HG03469 (cell line): ENCODE data around the gene SORCS1.

Experiments
- ATAC-seq: cut with Tn5 transposase; IDR thresholded peaks from one replicate; pipeline ENCODE4 v1.9.1; 2021; ENCODE audit warnings: mild to moderate bottlenecking, moderate library complexity, moderate number of reproducible peaks; ENCODE audit not compliant: unreplicated experiment

Gene SORCS1

GRCh38 chr10:106765241-106765754 lies 399.2 kb downstream of the SORCS1 start:
- ATAC-seq = no peak

- ATAC-seq = no peak
These were observed 400.1 kb downstream of the SORCS1 start for GRCh38 chr10:106764360-106764759.

DNA sequence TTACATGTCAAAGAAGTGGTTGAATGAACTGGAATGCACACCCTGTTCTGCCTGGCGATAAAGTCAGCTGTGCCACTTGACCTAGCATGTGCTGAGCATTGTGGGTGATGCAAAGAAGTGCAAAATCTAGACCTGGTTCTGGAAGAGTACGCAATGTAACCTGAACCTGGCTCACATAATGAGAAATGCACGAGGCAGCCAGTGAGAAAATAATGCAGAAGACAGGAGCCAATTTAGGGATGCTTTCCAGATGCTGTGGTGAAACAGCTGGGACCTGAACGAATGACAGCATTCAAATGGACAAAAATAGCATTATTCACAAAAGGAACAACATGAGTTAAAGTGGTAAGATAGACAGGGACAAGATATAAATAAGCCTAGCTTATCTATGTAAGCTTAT lies 402.6 kb downstream of the SORCS1 start:
- no peak for ATAC-seq

GRCh38 chr10:106757521-106757920 lies 407.0 kb downstream of the SORCS1 start:
- no peak for ATAC-seq

GRCh38 chr10:106751091-106751490 lies 413.4 kb downstream of the SORCS1 start:
- no peak for ATAC-seq

- no peak for ATAC-seq
These were observed 417.6 kb downstream of the SORCS1 start for GRCh38 chr10:106746868-106747267.

DNA sequence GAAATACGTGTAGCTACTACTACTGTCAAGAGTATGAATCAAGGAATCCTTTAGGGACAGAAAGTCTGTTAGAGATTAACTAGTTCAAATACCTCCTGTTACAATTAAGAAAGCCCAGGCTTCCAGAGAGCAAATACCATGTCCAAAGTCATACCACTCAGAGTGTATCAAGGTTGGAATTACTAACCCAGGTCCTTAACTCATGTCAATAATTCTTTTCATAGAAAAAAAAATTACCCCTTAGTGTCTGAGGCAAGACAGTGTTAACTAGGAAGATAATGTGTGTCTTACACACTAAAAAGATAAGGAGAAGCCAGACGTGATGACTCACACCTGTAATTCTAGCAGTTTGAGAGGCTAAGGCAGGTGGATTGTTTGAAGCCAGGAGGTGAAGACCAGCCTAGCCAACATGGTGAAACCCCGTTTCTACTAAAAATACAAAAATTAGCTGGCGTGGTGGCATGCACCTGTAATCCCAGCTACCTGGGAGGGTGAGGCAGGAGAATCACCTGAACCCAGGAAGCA lies 423.4 kb downstream of the SORCS1 start:
- ATAC-seq = no peak

GRCh38 chr10:106740071-106740470 lies 424.4 kb downstream of the SORCS1 start:
- no peak for ATAC-seq

GRCh38 chr10:106734220-106734619 lies 430.3 kb downstream of the SORCS1 start:
- ATAC-seq = no peak

- no peak for ATAC-seq
These were observed 436.3 kb downstream of the SORCS1 start for GRCh38 chr10:106728232-106728631.

DNA sequence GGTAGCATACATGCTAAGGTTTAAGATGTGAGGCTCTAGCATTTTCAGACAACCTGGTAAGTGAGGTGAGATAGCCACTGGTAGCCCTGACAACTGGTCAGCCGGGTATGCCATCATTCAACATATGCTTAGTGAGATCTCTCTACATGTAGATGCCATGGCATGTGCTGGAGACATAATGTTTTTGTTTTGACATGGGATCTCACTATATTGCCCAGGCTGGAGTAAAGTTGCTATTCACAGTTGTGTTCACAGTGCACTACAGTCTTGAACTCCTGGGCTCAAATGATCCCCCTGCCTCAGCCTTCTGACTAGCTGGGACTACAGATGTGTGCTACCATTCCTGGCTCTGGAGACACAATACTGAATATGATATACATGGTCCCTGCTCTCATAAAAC lies 437.3 kb downstream of the SORCS1 start:
- no peak for ATAC-seq

GRCh38 chr10:106722524-106722923 lies 442.0 kb downstream of the SORCS1 start:
- no peak for ATAC-seq

- no peak for ATAC-seq
These were observed 443.8 kb downstream of the SORCS1 start for GRCh38 chr10:106720683-106721082.

GRCh38 chr10:106716381-106716780 lies 448.1 kb downstream of the SORCS1 start:
- no peak for ATAC-seq

- no peak for ATAC-seq
These were observed 449.6 kb downstream of the SORCS1 start for GRCh38 chr10:106714734-106715555.

- no peak for ATAC-seq
These were observed 450.7 kb downstream of the SORCS1 start for GRCh38 chr10:106713846-106714245.

- ATAC-seq = no peak
These were observed 451.5 kb downstream of the SORCS1 start for GRCh38 chr10:106712988-106713387.

DNA sequence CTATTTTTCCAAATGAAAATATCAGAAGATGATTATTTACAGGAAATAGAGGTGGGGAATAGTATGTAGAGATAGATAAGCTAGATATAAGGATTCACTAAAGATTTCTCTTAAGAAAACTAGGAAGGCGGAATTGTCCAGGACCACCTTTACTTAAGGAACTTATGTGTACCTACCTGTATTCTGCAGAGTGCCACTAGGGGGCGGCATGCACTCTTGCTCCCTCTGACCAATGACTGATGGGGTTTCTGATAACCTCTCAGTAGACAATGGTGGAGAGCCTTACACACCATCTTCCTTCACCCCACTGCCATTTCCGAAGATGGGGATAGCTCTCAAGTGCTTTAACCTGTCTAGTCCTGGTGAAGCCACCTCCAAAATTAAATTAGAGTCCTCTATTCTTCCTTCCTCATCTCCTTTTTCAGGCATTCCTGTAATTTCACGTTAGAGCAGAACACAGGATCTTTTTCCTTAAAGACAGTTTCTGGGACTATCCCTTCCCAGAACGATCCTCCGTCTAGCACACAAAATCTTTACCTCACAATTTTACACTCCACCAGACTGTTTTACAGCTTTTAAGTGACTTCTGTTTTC lies 453.1 kb downstream of the SORCS1 start:
- no peak for ATAC-seq

DNA sequence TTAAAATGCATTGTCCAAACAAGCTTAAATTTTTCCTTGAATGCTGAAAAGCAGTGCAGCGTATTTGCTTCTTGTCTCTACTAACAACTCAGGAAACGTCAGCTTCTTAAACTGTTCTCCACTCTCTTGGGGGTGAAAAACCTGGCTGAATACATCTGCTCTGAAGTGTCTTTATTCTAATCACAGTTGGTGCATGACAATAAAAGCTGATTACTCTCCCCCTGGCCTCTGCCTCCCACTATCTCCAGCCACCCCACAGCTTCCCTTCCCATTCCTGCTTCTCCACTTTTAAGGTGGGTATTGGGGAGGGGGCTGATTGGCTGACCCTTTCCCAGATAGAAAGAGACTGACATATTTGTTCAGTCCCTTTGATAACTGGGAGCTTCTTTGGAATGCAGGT lies 456.0 kb downstream of the SORCS1 start:
- no peak for ATAC-seq

DNA sequence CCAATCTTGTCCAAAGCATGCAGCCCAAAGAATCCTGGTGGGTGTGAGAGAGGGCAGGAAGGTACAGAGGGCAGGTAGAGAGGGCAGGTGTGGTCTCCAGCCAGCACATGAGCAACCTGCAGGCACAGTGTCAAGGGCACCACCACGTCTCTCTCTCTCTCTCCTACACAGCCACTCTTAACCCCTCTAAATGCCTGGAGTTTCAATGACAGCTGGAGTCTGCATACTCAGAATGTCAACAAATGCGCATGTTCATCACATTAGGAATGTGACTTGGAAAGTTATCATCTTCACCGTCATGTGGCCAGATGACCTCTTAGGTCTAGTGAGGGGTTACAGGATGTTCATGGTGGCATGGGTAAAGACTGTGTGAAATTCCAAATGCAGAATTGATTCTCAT lies 456.8 kb downstream of the SORCS1 start:
- no peak for ATAC-seq

GRCh38 chr10:106706127-106706526 lies 458.4 kb downstream of the SORCS1 start:
- ATAC-seq = no peak

DNA sequence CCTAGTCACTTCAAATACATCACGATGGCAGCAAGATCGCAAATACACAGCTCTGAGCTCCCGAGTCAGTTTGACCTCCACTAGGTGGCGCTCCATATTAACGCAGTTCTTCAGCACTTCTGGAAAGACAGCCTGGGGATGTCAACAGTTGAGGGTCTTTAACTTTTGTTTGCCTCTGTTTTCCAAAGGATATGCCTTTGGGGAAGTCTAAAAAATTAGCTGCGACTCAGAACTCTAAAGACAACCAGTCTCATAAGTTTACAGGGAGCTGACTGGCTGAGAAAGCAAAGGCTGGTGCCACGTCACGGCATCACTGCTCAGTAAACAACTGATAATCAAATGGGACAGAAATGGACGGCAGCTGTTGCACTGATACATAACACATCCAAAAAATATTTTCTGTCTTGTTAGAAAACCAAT lies 458.8 kb downstream of the SORCS1 start:
- peak; percentile 78 for ATAC-seq
